Tongue (tissue), 2 donors: Measurements from ENCODE around the gene TAF10. TPM values are rescaled to one million over a fixed set of nuclear protein-coding genes. Genes with fewer than 3 reads are reported as not detected.

ENCODE experiments used
- DNase-seq: peaks from one replicate; pipeline ENCODE4 v3.0.0-alpha.2; 2015
- total RNA-seq: library from RNA; depleted of rRNA; stranded (reverse); fragments of >200 nt; gene quantifications from one replicate; pipeline ENCODE4 v1.2.3, GENCODE V29; 2014

Gene TAF10
- total RNA-seq, 1 donor from 2014 or later = 20.6 TPM

- no peak for DNase-seq
Observed at GRCh38 chr11:6623391-6624363, 11.7 kb upstream of the TAF10 start.

GRCh38 chr11:6622261-6623171, 10.5 kb upstream of the TAF10 start:
- no peak for DNase-seq

- DNase-seq = no peak
Observed at GRCh38 chr11:6621711-6622211, 9.7 kb upstream of the TAF10 start.

GRCh38 chr11:6620636-6621035, 8.6 kb upstream of the TAF10 start:
- DNase-seq = no peak

- peak; percentile 98 for DNase-seq
Observed at GRCh38 chr11:6619004-6619745, 7.2 kb upstream of the TAF10 start, which contains the start of gene TPP1. TPP1 (minus strand) TSS chr11:6619422; CDS start chr11:6619400, 22 bp downstream.

- peak; percentile 52 for DNase-seq
Observed at GRCh38 chr11:6618117-6619003, 6.3 kb upstream of the TAF10 start.

GRCh38 chr11:6617315-6617781, 5.3 kb upstream of the TAF10 start:
- DNase-seq = no peak

GRCh38 chr11:6616596-6617250, 4.7 kb upstream of the TAF10 start:
- no peak for DNase-seq

GRCh38 chr11:6615882-6616585, 4.0 kb upstream of the TAF10 start:
- DNase-seq = no peak

- DNase-seq = no peak
Observed at GRCh38 chr11:6615046-6615445, 3.0 kb upstream of the TAF10 start.

GRCh38 chr11:6614446-6614845, 2.4 kb upstream of the TAF10 start:
- no peak for DNase-seq

- DNase-seq = no peak
Observed at GRCh38 chr11:6613496-6613895, 1.5 kb upstream of the TAF10 start.

GRCh38 chr11:6611963-6612212, 128 bp downstream of the TAF10 start:
- no peak for DNase-seq

- DNase-seq = peak; percentile 47
Observed at GRCh38 chr11:6611092-6611962, 689 bp downstream of the TAF10 start.

- no peak for DNase-seq
Observed at GRCh38 chr11:6610591-6610990, 1.4 kb downstream of the TAF10 start.

GRCh38 chr11:6609502-6610015, 2.5 kb downstream of the TAF10 start:
- DNase-seq = no peak

- DNase-seq = no peak
Observed at GRCh38 chr11:6608726-6609501, 3.1 kb downstream of the TAF10 start.

GRCh38 chr11:6608011-6608410, 4.0 kb downstream of the TAF10 start:
- no peak for DNase-seq
